HG02884 (cell line): ENCODE data around the gene PDSS2.
A peak's percentile ranks its signal among the peaks of the same experiment; 100 is the strongest.
"Not testable (repeated sequence)": the region's sequence is repeated elsewhere in the genome, so short reads cannot be mapped to it uniquely, and the experiment has no call there.

Experiments used
- ATAC-seq: cut with Tn5 transposase; IDR thresholded peaks from one replicate; pipeline ENCODE4 v1.9.1; 2021; ENCODE audit warnings: mild to moderate bottlenecking, moderate library complexity; ENCODE audit not compliant: unreplicated experiment

Gene PDSS2

GRCh38 chr6:107369493-107369892 is 89.9 kb downstream of the PDSS2 start:
- ATAC-seq, result no peak

- ATAC-seq, result no peak
Observed at GRCh38 chr6:107368471-107368870, 90.9 kb downstream of the PDSS2 start.

DNA sequence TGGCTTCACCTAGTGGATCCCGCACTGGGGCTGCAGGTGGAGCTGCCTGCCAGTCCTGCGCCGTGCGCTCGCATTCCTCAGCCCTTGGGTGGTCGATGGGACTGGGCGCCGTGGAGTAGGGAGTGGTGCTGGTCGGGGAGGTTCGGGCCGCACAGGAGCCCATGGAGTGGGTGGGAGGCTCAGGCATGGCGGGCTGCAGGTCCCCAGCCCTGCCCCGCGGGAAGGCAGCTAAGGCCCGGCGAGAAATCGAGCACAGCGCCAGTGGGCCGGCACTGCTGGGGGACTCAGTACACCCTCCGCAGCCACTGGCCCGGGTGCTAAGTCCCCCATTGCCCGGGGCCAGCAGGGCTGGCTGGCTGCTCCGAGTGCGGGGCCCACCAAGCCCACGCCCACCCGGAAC is 95.2 kb downstream of the PDSS2 start:
- not testable (repeated sequence) for ATAC-seq

- ATAC-seq, result no peak
Observed at GRCh38 chr6:107361753-107362604, 97.4 kb downstream of the PDSS2 start.

DNA sequence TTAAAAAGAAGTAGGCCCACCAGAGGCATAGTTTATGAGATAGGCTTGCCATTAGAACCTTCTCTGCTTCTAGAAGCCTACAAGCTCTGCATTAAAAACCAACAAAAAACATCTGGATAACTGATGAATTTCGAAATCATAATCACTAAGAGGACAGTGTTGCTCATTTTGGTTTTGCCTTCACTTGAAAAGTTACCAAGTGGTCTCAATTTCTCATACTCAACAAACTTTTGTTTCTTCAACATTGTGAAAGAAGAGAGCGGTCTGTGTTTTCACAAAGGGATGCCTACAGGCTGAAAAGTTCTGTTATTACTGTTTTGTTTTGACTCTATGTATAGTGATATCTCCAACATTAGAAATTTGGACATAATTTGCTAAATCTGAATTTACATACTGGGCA is 98.9 kb downstream of the PDSS2 start:
- ATAC-seq, result no peak

DNA sequence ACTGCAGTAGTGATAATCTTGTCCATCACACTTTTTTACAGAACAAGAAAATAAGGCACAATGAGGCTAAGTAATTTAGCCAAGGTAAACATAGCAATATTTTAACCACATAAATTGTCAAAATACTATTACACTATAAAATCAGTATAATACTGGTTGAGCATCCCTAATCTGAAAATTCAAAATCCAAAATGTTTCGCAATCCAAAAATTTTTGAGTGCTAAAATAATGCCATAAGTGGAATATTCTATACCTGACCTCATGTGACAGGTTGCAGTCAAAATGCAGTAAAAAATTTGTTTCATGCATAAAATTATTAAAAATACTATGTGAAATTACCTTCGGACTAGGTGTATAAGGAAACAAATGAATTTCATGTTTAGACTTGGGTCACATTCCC is 101.5 kb downstream of the PDSS2 start:
- no peak for ATAC-seq

- no peak for ATAC-seq
Observed at GRCh38 chr6:107357031-107357430, 102.3 kb downstream of the PDSS2 start.

DNA sequence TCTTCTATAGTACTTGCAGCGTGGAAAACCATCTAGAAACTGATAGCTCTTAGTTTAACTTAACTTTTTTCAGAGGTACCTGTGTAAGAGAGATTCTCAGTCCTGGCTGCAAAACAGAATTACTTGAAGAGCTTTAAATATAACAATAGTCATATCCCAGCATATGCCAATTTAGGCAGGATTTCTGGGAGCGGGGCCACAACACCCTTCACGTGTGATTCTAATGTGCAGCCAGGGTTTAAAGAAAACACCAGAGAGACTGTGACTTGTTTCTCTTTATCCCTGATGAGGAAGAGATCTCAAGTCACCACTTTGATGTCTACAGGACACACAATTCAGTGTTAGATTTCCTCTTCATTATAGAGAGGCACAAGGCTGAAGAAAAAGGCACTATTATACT is 103.7 kb downstream of the PDSS2 start:
- ATAC-seq, result no peak

- no peak for ATAC-seq
Observed at GRCh38 chr6:107354451-107354850, 104.9 kb downstream of the PDSS2 start.

GRCh38 chr6:107353773-107354382 is 105.5 kb downstream of the PDSS2 start:
- no peak for ATAC-seq

DNA sequence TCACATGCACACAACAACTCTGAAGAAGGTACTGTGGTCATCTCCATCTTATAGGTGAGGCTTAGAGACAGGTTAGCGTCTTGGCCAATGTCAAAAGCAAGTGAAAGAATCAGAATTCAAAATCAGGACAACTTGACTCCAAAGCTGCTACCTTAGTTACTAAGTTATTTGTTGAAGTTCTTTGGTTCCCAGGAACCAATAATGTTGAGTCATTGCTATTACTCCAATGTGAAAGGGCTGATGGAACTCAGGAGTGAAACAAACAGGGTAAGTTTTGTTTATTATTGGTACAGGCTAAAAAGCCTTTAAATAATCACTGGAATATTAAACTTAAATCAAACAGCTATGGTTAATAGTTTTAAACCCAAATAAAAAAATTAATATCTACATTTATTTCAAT is 111.1 kb downstream of the PDSS2 start:
- no peak for ATAC-seq

DNA sequence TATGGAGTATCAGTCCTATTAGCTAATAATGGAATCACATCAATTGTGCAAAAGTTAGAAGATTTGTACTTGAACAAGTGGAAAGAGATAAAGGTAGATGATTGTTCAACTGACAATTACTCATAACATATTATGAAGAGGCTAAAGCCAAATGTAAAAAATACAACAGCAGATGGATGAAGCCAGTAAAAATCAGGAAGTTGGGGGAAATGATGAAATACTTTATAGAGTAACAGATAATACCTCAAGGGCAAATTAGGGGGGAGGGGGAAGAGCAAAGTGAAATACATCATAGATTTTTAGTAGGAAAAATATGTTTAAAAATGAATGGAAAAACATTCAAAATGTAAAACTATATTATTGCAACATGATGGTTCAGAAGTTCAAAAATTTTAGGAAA is 114.0 kb downstream of the PDSS2 start:
- ATAC-seq, result no peak

DNA sequence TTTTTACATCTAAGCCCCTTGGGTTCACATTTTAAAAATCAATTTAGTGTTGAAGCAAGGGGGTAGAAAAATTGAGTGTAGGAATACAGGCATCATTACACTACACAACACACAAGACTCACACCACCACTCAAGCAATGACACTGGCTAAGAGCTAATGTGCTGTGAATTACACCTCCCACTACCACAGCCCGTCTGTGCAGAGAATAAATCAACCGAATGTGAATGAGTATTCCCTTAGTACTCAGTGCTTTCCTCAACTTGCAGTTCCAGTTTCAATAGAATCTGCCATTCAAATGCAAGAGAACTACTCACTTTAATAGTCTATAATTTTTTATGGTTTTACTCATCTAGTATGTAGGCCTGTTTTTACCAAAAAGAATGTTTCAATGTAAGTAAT is 114.4 kb downstream of the PDSS2 start:
- ATAC-seq, result no peak

DNA sequence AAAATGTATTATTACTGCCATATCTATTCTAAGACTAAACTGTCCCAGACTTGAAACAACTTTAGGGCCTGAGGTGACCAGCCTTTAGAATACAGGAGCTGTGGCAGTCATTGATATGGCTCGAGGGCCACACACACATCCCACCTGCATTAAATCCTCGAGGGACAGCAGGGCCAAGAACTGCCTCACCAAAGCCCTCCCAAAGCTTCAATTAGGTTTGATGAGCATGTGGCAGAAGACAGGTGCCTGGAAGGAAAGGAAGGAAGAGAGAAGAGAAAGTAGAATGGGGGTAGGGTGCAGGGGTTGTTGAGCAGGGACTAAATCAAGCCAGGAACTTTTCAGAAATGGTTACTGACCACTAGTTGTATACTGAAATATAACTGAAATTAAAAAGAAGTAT is 115.0 kb downstream of the PDSS2 start:
- ATAC-seq, result no peak

GRCh38 chr6:107342144-107342543 is 117.2 kb downstream of the PDSS2 start:
- ATAC-seq, result no peak

- no peak for ATAC-seq
Observed at GRCh38 chr6:107340881-107341280, 118.5 kb downstream of the PDSS2 start.

- no peak for ATAC-seq
Observed at GRCh38 chr6:107337191-107337741, 122.1 kb downstream of the PDSS2 start.

- no peak for ATAC-seq
Observed at GRCh38 chr6:107334026-107334425, 125.3 kb downstream of the PDSS2 start.

- no peak for ATAC-seq
Observed at GRCh38 chr6:107333491-107333890, 125.9 kb downstream of the PDSS2 start.

- no peak for ATAC-seq
Observed at GRCh38 chr6:107331409-107332386, 127.7 kb downstream of the PDSS2 start.

GRCh38 chr6:107330168-107330567 is 129.2 kb downstream of the PDSS2 start:
- peak; percentile 99 for ATAC-seq
